Hepatocyte (in vitro differentiated cells): ENCODE data around the gene CRADD. TPM values are rescaled to one million over a fixed set of nuclear protein-coding genes. Genes with fewer than 3 reads are reported as not detected.

Experiments used
- DNase-seq: peaks from one replicate; pipeline ENCODE4 v3.0.0-alpha.2; 2016; ENCODE audit warnings: low spot score
- H2AFZ ChIP-seq: fragments of 200-600 bp; sonication (generic); 2 replicates; pipeline ENCODE4 v1.6.0; 2016; ENCODE audit warnings: antibody characterized with exemption, mild to moderate bottlenecking
- H3K27ac ChIP-seq: fragments of 200-600 bp; sonication (generic); 2 replicates; pipeline ENCODE4 v1.5.1; 2016; ENCODE audit warnings: mild to moderate bottlenecking
- H3K27me3 ChIP-seq: fragments of 200-600 bp; sonication (generic); 2 replicates; pipeline ENCODE4 v1.6.1; 2016
- H3K36me3 ChIP-seq: fragments of 200-600 bp; sonication (generic); replicated peaks from 2 replicates; pipeline ENCODE4 v1.5.1; 2016; ENCODE audit warnings: low read depth; ENCODE audit not compliant: insufficient read depth
- H3K4me1 ChIP-seq: fragments of 200-600 bp; sonication (generic); 2 replicates; pipeline ENCODE4 v1.5.1; 2016; ENCODE audit warnings: mild to moderate bottlenecking, moderate library complexity; ENCODE audit not compliant: insufficient read depth
- H3K4me2 ChIP-seq: fragments of 200-600 bp; sonication (generic); 2 replicates; pipeline ENCODE4 v1.6.0; 2016
- H3K4me3 ChIP-seq: fragments of 200-600 bp; sonication (generic); 2 replicates; pipeline ENCODE4 v1.5.1; 2016; ENCODE audit warnings: mild to moderate bottlenecking
- H3K79me2 ChIP-seq: fragments of 200-600 bp; sonication (generic); 2 replicates; pipeline ENCODE4 v1.6.0; 2017; ENCODE audit warnings: mild to moderate bottlenecking
- H3K9me2 ChIP-seq: fragments of 200-600 bp; sonication (generic); replicated peaks from 2 replicates; pipeline ENCODE4 v1.6.0; 2017; ENCODE audit warnings: mild to moderate bottlenecking; ENCODE audit not compliant: insufficient read depth
- H3K9me3 ChIP-seq: fragments of 200-600 bp; sonication (generic); 2 replicates; pipeline ENCODE4 v1.5.1; 2016; ENCODE audit warnings: low read depth, mild to moderate bottlenecking
- H4K20me1 ChIP-seq: fragments of 200-600 bp; sonication (generic); 2 replicates; pipeline ENCODE4 v1.6.0; 2016; ENCODE audit warnings: mild to moderate bottlenecking; ENCODE audit not compliant: insufficient read depth, poor library complexity, severe bottlenecking
- EZH2 ChIP-seq: fragments of 200-600 bp; sonication (generic); IDR thresholded peaks from 2 replicates; pipeline ENCODE4 v1.6.1; 2016; ENCODE audit warnings: antibody characterized with exemption, mild to moderate bottlenecking, borderline replicate concordance
- EZH2phosphoT487 ChIP-seq: fragments of 200-600 bp; sonication (generic); IDR thresholded peaks from one replicate; pipeline ENCODE4 v1.6.1; 2018; ENCODE audit warnings: antibody characterized with exemption, mild to moderate bottlenecking, low read depth, moderate library complexity; ENCODE audit not compliant: unreplicated experiment, severe bottlenecking
- WGBS: methylation state at CpG from one replicate; pipeline ENCODE4 v1.1.6; 2016; ENCODE audit warnings: low lambda C conversion rate; ENCODE audit errors: missing lambda C conversion rate; 5-methylcytosine and 5-hydroxymethylcytosine counted together
- polyA plus RNA-seq: library from polyadenylated mRNA; unstranded; fragments of >200 nt; fragmentation: Nextera tagmentation; extraction: Ambion mirVana; gene quantifications from 2 replicates; pipeline ENCODE4 v1.2.1, GENCODE V29; 2016
- small RNA-seq: library from RNA; depleted of rRNA; stranded (forward); fragments of <200 nt; gene quantifications from one replicate; pipeline ENCODE3, GENCODE V24; 2014
- total RNA-seq: library from RNA; depleted of rRNA; stranded (reverse); fragments of >200 nt; gene quantifications from 2 replicates; pipeline ENCODE4 v1.2.3, GENCODE V29; 2014
- TF ChIP-seq, protein P1 (sequence below): fragments of 200-600 bp; sonication (generic); IDR thresholded peaks from 2 replicates; pipeline ENCODE4 v1.5.1; 2016; ENCODE audit warnings: antibody characterized with exemption, mild to moderate bottlenecking; ENCODE audit not compliant: poor library complexity

CRADD gene
- total and polyA plus RNA-seq, 2 experiments from 2014 or later, result 19.5 to 27.3 TPM

DNA sequence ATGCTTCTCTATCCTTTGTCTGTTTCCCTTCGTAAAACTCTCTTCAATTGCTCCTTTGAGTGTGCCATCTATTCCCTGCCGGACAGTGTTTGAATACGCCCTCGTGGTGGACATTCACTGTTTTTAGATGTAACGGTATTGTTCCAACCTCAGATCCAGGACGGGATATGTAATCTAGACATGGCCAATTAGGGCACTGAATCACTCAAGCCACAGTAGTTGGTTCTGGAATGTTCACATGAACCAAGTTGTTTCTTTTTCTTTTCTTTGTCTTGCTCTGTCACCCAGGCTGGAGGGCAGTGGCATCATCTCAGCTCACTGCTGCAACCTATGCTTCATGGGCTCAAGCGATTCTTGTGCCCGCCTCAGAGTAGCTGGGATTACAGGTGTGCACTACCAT, 267.0 kb downstream of the CRADD start:
- H3K9me3 ChIP-seq, result no peaks in the 10 kb centered on the region
- H4K20me1 ChIP-seq, result no peaks in the 10 kb centered on the region
- no peak overlapping the region for H3K4me3 ChIP-seq
- H3K79me2 ChIP-seq, result no peaks in the 10 kb centered on the region
- H2AFZ ChIP-seq, result no peak overlapping the region
- H3K36me3 ChIP-seq, result no peaks in the 10 kb centered on the region
- no peak for DNase-seq
- no peaks in the 10 kb centered on the region for H3K9me2 ChIP-seq
- H3K27ac ChIP-seq, result no peak overlapping the region
- no peaks in the 10 kb centered on the region for H3K27me3 ChIP-seq
- no peaks in the 10 kb centered on the region for H3K4me1 ChIP-seq
- no peak overlapping the region for H3K4me2 ChIP-seq
- 91% methylated on average over 8 of the region's 8 CpGs for WGBS
- TF ChIP-seq EZH2phosphoT487, result no peak
- TF ChIP-seq, protein P1, sequence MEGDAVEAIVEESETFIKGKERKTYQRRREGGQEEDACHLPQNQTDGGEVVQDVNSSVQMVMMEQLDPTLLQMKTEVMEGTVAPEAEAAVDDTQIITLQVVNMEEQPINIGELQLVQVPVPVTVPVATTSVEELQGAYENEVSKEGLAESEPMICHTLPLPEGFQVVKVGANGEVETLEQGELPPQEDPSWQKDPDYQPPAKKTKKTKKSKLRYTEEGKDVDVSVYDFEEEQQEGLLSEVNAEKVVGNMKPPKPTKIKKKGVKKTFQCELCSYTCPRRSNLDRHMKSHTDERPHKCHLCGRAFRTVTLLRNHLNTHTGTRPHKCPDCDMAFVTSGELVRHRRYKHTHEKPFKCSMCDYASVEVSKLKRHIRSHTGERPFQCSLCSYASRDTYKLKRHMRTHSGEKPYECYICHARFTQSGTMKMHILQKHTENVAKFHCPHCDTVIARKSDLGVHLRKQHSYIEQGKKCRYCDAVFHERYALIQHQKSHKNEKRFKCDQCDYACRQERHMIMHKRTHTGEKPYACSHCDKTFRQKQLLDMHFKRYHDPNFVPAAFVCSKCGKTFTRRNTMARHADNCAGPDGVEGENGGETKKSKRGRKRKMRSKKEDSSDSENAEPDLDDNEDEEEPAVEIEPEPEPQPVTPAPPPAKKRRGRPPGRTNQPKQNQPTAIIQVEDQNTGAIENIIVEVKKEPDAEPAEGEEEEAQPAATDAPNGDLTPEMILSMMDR, result no peak
- no peak for TF ChIP-seq EZH2

Small RNA genes lying within 50 kb of the gene (small RNA-seq; reads per million reads assigned to genes)
- gene RN7SL630P, result not detected

Other genes starting within 250 kb of the CRADD start
- 50.9 and 59.1 TPM in 2 replicates for gene UBE2N, start 235.4 kb upstream of the CRADD start, total RNA-seq
- 121 and 131 TPM in 2 replicates for gene UBE2N, start 235.4 kb upstream of the CRADD start, polyA plus RNA-seq
- 111 and 112 TPM in 2 replicates for gene MRPL42, start 209.9 kb upstream of the CRADD start, total RNA-seq
- 63.3 and 74.9 TPM in 2 replicates for gene MRPL42, start 209.9 kb upstream of the CRADD start, polyA plus RNA-seq
- gene SOCS2, start 104.7 kb upstream of the CRADD start, total RNA-seq, result 26.2 and 33.4 TPM in 2 replicates
- 30.9 and 38.6 TPM in 2 replicates for gene SOCS2, start 104.7 kb upstream of the CRADD start, polyA plus RNA-seq